H1 (cell line): ENCODE measurements around the gene CACNG7.

Source experiments
- CTBP2 ChIP-seq: IDR thresholded peaks from 2 replicates; pipeline ENCODE4 v1.7.0; 2011; ENCODE audit warnings: borderline replicate concordance, mild to moderate bottlenecking, moderate library complexity, mixed read lengths, low read length; ENCODE audit not compliant: insufficient read depth, insufficient read length
- CTCF ChIP-seq, 3 experiments: IDR thresholded peaks; 1 replicate in 2 of 3; 2 replicates in 1 of 3; pipeline versions ENCODE4 v1.5.1 to v1.6.1; 2011; ENCODE audit warnings: low read length in 3 of 3, mild to moderate bottlenecking in 3 of 3, inconsistent platforms in 2 of 3, low read depth in 1 of 3, moderate library complexity in 1 of 3; ENCODE audit not compliant: insufficient read depth in 1 of 3; ENCODE audit errors: control extremely low read depth in 1 of 3
- EP300 ChIP-seq, 2 experiments: IDR thresholded peaks; 1 replicate in 1 of 2; 2 replicates in 1 of 2; pipeline ENCODE4 v1.6.1; 2011 to 2012; ENCODE audit warnings: low read depth in 2 of 2, low read length in 2 of 2, mild to moderate bottlenecking in 2 of 2, borderline replicate concordance in 1 of 2, inconsistent platforms in 1 of 2, moderate library complexity in 1 of 2
- GABPA ChIP-seq: IDR thresholded peaks from 2 replicates; pipeline ENCODE4 v1.6.1; 2011; ENCODE audit warnings: mild to moderate bottlenecking, low read length, moderate library complexity, borderline replicate concordance; ENCODE audit not compliant: insufficient read depth
- GTF2F1 ChIP-seq: IDR thresholded peaks from 2 replicates; pipeline ENCODE4 v1.6.1; 2012; ENCODE audit warnings: low read depth, low read length, improper control_type of control experiment, borderline replicate concordance
- KDM5A ChIP-seq: fragments of 200-600 bp; IDR thresholded peaks from 2 replicates; pipeline ENCODE4 v1.7.1; 2012; ENCODE audit warnings: mild to moderate bottlenecking, low read length, inconsistent platforms, mixed read lengths
- MAFK ChIP-seq: IDR thresholded peaks from 2 replicates; pipeline ENCODE4 v1.6.1; 2012; ENCODE audit warnings: low read depth, mild to moderate bottlenecking, improper control_type of control experiment, low read length
- NRF1 ChIP-seq: IDR thresholded peaks from 2 replicates; pipeline ENCODE4 v1.6.1; 2011; ENCODE audit warnings: mild to moderate bottlenecking, low read depth, low read length, improper control_type of control experiment
- POLR2A ChIP-seq, 2 experiments: IDR thresholded peaks; 1 replicate in 1 of 2; 2 replicates in 1 of 2; pipeline ENCODE4 v1.6.1; 2011; ENCODE audit warnings: low read depth in 2 of 2, low read length in 2 of 2, mild to moderate bottlenecking in 2 of 2; ENCODE audit errors: control extremely low read depth in 1 of 2
- POLR2AphosphoS5 ChIP-seq: IDR thresholded peaks from 2 replicates; pipeline ENCODE4 v1.6.1; 2011; ENCODE audit warnings: low read depth, low read length
- RXRA ChIP-seq: IDR thresholded peaks from 2 replicates; pipeline ENCODE4 v1.6.1; 2011; ENCODE audit warnings: low read depth, mild to moderate bottlenecking, low read length, moderate library complexity; ENCODE audit not compliant: insufficient read depth

GRCh38 chr19:53880711-53881481 lies 28.2 kb upstream of the CACNG7 start:
- TF ChIP-seq POLR2AphosphoS5 (no peak), CTCF (IDR thresholded peaks at IDR 0.05; ENCODE audit: control extremely low read depth in 1 of 3, insufficient read depth in 1 of 3, low read depth in 1 of 3, low read length in 3 of 3) (no peak), POLR2A (IDR thresholded peaks at IDR 0.05; ENCODE audit: control extremely low read depth in 1 of 2, low read depth in 2 of 2, low read length in 2 of 2) (no peak), EP300 (IDR thresholded peaks at IDR 0.05; ENCODE audit: borderline replicate concordance in 1 of 2, low read depth in 2 of 2, low read length in 2 of 2) (no peak), CTBP2 (no peak), KDM5A (no peak), MAFK (no peak), RXRA (no peak), GTF2F1 (no peak), GABPA (no peak), NRF1 (no peak)
